H9 (cell line): ENCODE measurements around the gene DSC1. TPM values are rescaled to one million over a fixed set of nuclear protein-coding genes. Genes with fewer than 3 reads are reported as not detected.

ENCODE experiments used
- DNase-seq: peaks from one replicate; pipeline ENCODE4 v3.0.0-alpha.2; 2017
- H2AFZ ChIP-seq: one replicate; pipeline ENCODE4 v1.6.1; 2013; ENCODE audit warnings: mild to moderate bottlenecking, low read length, control low read depth, moderate library complexity
- H2AK5ac ChIP-seq: 2 replicates; pipeline ENCODE4 v1.6.1; 2013; ENCODE audit warnings: low read length, control low read depth, mixed read lengths; ENCODE audit not compliant: insufficient read length
- H2BK120ac ChIP-seq: one replicate; pipeline ENCODE4 v1.6.1; 2013; ENCODE audit warnings: low read depth, mild to moderate bottlenecking, low read length, control low read depth, inconsistent platforms; ENCODE audit not compliant: poor library complexity, severe bottlenecking
- H2BK12ac ChIP-seq: 2 replicates; pipeline ENCODE4 v1.6.1; 2013; ENCODE audit warnings: low read length, control low read depth, mixed read lengths, low read depth; ENCODE audit not compliant: insufficient read length
- H2BK15ac ChIP-seq: 2 replicates; pipeline ENCODE4 v1.6.1; 2013; ENCODE audit warnings: low read depth, low read length, control low read depth
- H2BK20ac ChIP-seq: one replicate; pipeline ENCODE4 v1.6.1; 2013; ENCODE audit warnings: low read depth, mild to moderate bottlenecking, low read length, control low read depth, inconsistent platforms; ENCODE audit not compliant: poor library complexity, severe bottlenecking
- H2BK5ac ChIP-seq: 2 replicates; pipeline ENCODE4 v1.6.1; 2013; ENCODE audit warnings: low read length, control low read depth, mixed read lengths; ENCODE audit not compliant: insufficient read length
- H3K14ac ChIP-seq: 2 replicates; pipeline ENCODE4 v1.6.1; 2013; ENCODE audit warnings: low read length, control low read depth; ENCODE audit not compliant: insufficient read depth
- H3K18ac ChIP-seq: 2 replicates; pipeline ENCODE4 v1.6.1; 2013; ENCODE audit warnings: low read depth, mild to moderate bottlenecking, mixed read lengths, low read length, control low read depth; ENCODE audit not compliant: insufficient read length
- H3K23ac ChIP-seq: 2 replicates; pipeline ENCODE4 v1.6.1; 2013; ENCODE audit warnings: low read length, control low read depth, mixed read lengths, low read depth; ENCODE audit not compliant: insufficient read length
- H3K23me2 ChIP-seq: 2 replicates; pipeline ENCODE4 v1.6.1; 2013; ENCODE audit warnings: low read depth, mild to moderate bottlenecking, mixed read lengths, low read length, control low read depth; ENCODE audit not compliant: insufficient read length, poor library complexity, severe bottlenecking
- H3K27ac ChIP-seq: 2 replicates; pipeline ENCODE4 v1.5.1; 2013; ENCODE audit warnings: low read length, control low read depth, mixed read lengths, low read depth; ENCODE audit not compliant: insufficient read length
- H3K27me3 ChIP-seq: 2 replicates; pipeline ENCODE4 v1.6.1; 2013; ENCODE audit warnings: low read length, control low read depth, inconsistent platforms; ENCODE audit not compliant: insufficient read depth
- H3K4ac ChIP-seq: 2 replicates; pipeline ENCODE4 v1.6.1; 2013; ENCODE audit warnings: low read depth, mild to moderate bottlenecking, control low read depth, inconsistent platforms, low read length, moderate library complexity
- H3K4me1 ChIP-seq: 2 replicates; pipeline ENCODE4 v1.6.1; 2013; ENCODE audit warnings: low read length, control low read depth, inconsistent platforms; ENCODE audit not compliant: insufficient read depth
- H3K4me2 ChIP-seq: 2 replicates; pipeline ENCODE4 v1.6.1; 2013; ENCODE audit warnings: low read length, control low read depth, mixed read lengths; ENCODE audit not compliant: insufficient read length, insufficient read depth
- H3K56ac ChIP-seq: 2 replicates; pipeline ENCODE4 v1.6.1; 2013; ENCODE audit warnings: low read depth, mild to moderate bottlenecking, mixed read lengths, low read length, control low read depth; ENCODE audit not compliant: insufficient read length
- H3K79me1 ChIP-seq: 2 replicates; pipeline ENCODE4 v1.6.1; 2013; ENCODE audit warnings: low read depth, mild to moderate bottlenecking, moderate library complexity, low read length, control low read depth, inconsistent platforms; ENCODE audit not compliant: insufficient read depth, poor library complexity, severe bottlenecking
- H3K79me2 ChIP-seq: 2 replicates; pipeline ENCODE4 v1.6.1; 2013; ENCODE audit warnings: low read length, control low read depth, inconsistent platforms; ENCODE audit not compliant: insufficient read depth
- H3K9ac ChIP-seq: 2 replicates; pipeline ENCODE4 v1.6.1; 2013; ENCODE audit warnings: low read length, control low read depth, mixed read lengths; ENCODE audit not compliant: insufficient read length; ENCODE audit errors: extremely low read depth
- H3K9me3 ChIP-seq: one replicate; pipeline ENCODE4 v1.6.1; 2013; ENCODE audit warnings: low read depth, low read length, inconsistent platforms; ENCODE audit not compliant: control insufficient read depth
- H3T11ph ChIP-seq: one replicate; pipeline ENCODE4 v1.6.1; 2013; ENCODE audit warnings: mild to moderate bottlenecking, low read length, control low read depth, inconsistent platforms
- H4K20me1 ChIP-seq: one replicate; pipeline ENCODE4 v1.6.1; 2013; ENCODE audit not compliant: control insufficient read depth, insufficient read length, insufficient read depth
- H4K5ac ChIP-seq: 2 replicates; pipeline ENCODE4 v1.6.1; 2013; ENCODE audit warnings: low read depth, mild to moderate bottlenecking, mixed read lengths, low read length, control low read depth; ENCODE audit not compliant: insufficient read length
- H4K8ac ChIP-seq: replicated peaks from 2 replicates; pipeline ENCODE4 v1.6.1; 2013; ENCODE audit warnings: low read length, control low read depth, mixed read lengths, low read depth; ENCODE audit not compliant: insufficient read length
- H4K91ac ChIP-seq: 2 replicates; pipeline ENCODE4 v1.6.1; 2013; ENCODE audit warnings: low read depth, mild to moderate bottlenecking, moderate library complexity, mixed read lengths, low read length, control low read depth; ENCODE audit not compliant: insufficient read length
- H3K27ac Mint-ChIP-seq, 3 experiments: 2 replicates in 2 of 3; 3 replicates in 1 of 3; pipeline ENCODE4 v1.8.0; 2020 to 2021; ENCODE audit warnings: mixed read lengths in 3 of 3, mild to moderate bottlenecking in 1 of 3, moderate library complexity in 1 of 3
- H3K27me3 Mint-ChIP-seq: 2 replicates; pipeline ENCODE4 v1.8.0; 2021; ENCODE audit warnings: low read depth, mild to moderate bottlenecking, moderate library complexity, mixed read lengths
- H3K36me3 Mint-ChIP-seq, 3 experiments: 2 replicates in 2 of 3; 3 replicates in 1 of 3; pipeline ENCODE4 v1.8.0; 2020 to 2021; ENCODE audit warnings: low read depth in 3 of 3, mixed read lengths in 3 of 3; ENCODE audit not compliant: insufficient read depth in 1 of 3
- H3K4me1 Mint-ChIP-seq, 2 experiments: 2 replicates each; pipeline ENCODE4 v1.8.0; 2020; ENCODE audit warnings: mixed read lengths in 2 of 2
- H3K4me3 Mint-ChIP-seq, 2 experiments: 2 replicates in 1 of 2; 3 replicates in 1 of 2; pipeline ENCODE4 v1.8.0; 2020 to 2021; ENCODE audit warnings: mild to moderate bottlenecking in 2 of 2, mixed read lengths in 2 of 2, moderate library complexity in 1 of 2
- H3K9me3 Mint-ChIP-seq, 2 experiments: 2 replicates in 1 of 2; 3 replicates in 1 of 2; pipeline ENCODE4 v1.8.0; 2020; ENCODE audit warnings: mild to moderate bottlenecking in 2 of 2, mixed read lengths in 2 of 2, moderate library complexity in 1 of 2
- CTCF ChIP-seq: fragments of 200-600 bp; sonication (generic); conservative IDR thresholded peaks from 3 replicates; pipeline ENCODE4 v1.8.0; 2021; ENCODE audit warnings: antibody characterized with exemption, mild to moderate bottlenecking
- WGBS: extraction: QIAGEN DNeasy Blood & Tissue Kit; methylation state at CpG from one replicate; pipeline ENCODE4 v1.1.7; 2013; ENCODE audit warnings: missing lambda C conversion rate, low lambda C conversion rate, mixed read lengths; ENCODE audit not compliant: insufficient read length; ENCODE audit errors: extremely low coverage; 5-methylcytosine and 5-hydroxymethylcytosine counted together
- total RNA-seq: library from RNA; stranded (reverse); gene quantifications from 2 replicates; pipeline ENCODE4 v1.2.1, GENCODE V29; 2021

DSC1 gene
- total RNA-seq, 1 experiment from 2014 or later, result not detected

- no peak overlapping the region for H2BK20ac ChIP-seq
- H2BK12ac ChIP-seq, result no peak overlapping the region
- no peak overlapping the region for H4K5ac ChIP-seq
- no peaks in the 10 kb centered on the region for H3K9me3 ChIP-seq
- H3K9me3 Mint-ChIP-seq, result no peaks in the 10 kb centered on the region
- peak overlapping the region; percentile 74 for H3K4me2 ChIP-seq
- H3K23me2 ChIP-seq, result peaks cover 3% of the 10 kb centered on the region
- no peak overlapping the region for H2AFZ ChIP-seq
- peak overlapping the region; percentile 98 for H3K18ac ChIP-seq
- H3K14ac ChIP-seq, result peak overlapping the region; percentile 97
- WGBS, result no CpG with 5 or more reads among the region's 72 CpGs
- no peak overlapping the region for H2AK5ac ChIP-seq
- peak overlapping the region; percentile 97 to 100 (median 99) for H3K27ac Mint-ChIP-seq
- H4K20me1 ChIP-seq, result no peaks in the 10 kb centered on the region
- H3K36me3 Mint-ChIP-seq, result no peaks in the 10 kb centered on the region; a peak in 1 of 7 replicates
- no peak overlapping the region for H2BK5ac ChIP-seq
- no peak overlapping the region for H3K56ac ChIP-seq
- H2BK120ac ChIP-seq, result peak overlapping the region; percentile 39
- peak overlapping the region; percentile 29 for H3K27ac ChIP-seq
- peaks cover 2% of the 10 kb centered on the region; the same call in 1 of the 2 replicates for H3K27me3 Mint-ChIP-seq
- no peak overlapping the region for H4K8ac ChIP-seq
- H3K4me1 Mint-ChIP-seq, result peaks cover 31 to 32% of the 10 kb centered on the region in 2 experiments
- peak overlapping the region; percentile 17 for H4K91ac ChIP-seq
- peak; percentile 80 for DNase-seq
- peak overlapping the region; percentile 92 to 96 for H3K4me3 Mint-ChIP-seq
- peak overlapping the region; percentile 85 for H3K9ac ChIP-seq
- H3K23ac ChIP-seq, result no peak overlapping the region
- peaks cover 3% of the 10 kb centered on the region; the same call in 1 of the 2 replicates for H3K4me1 ChIP-seq
- H3K4ac ChIP-seq, result no peak overlapping the region; the same call in 1 of the 2 replicates
- no peak overlapping the region for H2BK15ac ChIP-seq
- H3T11ph ChIP-seq, result no peak overlapping the region
- peaks cover 11% of the 10 kb centered on the region; the same call in 1 of the 2 replicates for H3K79me2 ChIP-seq
- H3K27me3 ChIP-seq, result no peaks in the 10 kb centered on the region
- TF ChIP-seq CTCF, result peak; percentile 42; the same call in 2 of the 3 replicates
- H3K79me1 ChIP-seq, result no peaks in the 10 kb centered on the region
Observed at GRCh38 chr18:31101183-31102024, 61.3 kb downstream of the DSC1 start.
